ENCODE results near the gene SORT1. TPM values are rescaled to one million over a fixed set of nuclear protein-coding genes. Genes with fewer than 3 reads are reported as not detected.

The SORT1 gene
- total and polyA plus RNA-seq, 2 of the 13 experiments (the other 11 are each of a cell fraction or from before 2014, with no cell fraction given), result 32.4 to 93.0 TPM

DNA sequence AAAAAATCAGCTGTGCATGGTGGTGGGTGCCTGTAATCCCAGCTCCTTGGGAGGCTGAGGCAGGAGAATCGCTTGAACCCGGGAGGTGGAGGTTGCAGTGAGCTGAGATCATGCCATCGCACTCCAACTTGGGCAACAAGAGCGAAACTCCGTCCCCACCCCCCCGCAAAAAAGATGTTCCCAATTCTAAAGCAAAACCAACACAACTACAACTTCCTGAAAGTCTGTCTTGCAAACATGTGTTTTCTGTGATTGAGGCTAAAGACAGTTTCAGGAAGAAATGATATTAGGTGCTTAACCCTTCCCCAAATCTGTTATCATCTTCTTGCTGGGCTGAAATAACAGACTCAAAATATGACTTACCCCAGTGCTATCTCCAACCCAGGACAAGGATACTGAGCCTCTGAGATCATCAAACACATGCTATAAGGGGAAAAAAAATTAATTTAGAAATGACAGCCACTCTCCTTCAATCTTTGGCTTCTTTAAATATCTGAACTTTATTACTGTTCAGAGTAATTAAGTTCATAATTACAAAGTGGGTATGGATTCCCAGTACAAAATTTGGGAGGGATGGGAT lies 28.5 kb downstream of the SORT1 start:
- CTCF ChIA-PET (ENCODE audit: low intra/inter-chr PET ratio, low total read pairs), result no interaction called here
- POLR2A ChIA-PET, result no interaction called here

DNA sequence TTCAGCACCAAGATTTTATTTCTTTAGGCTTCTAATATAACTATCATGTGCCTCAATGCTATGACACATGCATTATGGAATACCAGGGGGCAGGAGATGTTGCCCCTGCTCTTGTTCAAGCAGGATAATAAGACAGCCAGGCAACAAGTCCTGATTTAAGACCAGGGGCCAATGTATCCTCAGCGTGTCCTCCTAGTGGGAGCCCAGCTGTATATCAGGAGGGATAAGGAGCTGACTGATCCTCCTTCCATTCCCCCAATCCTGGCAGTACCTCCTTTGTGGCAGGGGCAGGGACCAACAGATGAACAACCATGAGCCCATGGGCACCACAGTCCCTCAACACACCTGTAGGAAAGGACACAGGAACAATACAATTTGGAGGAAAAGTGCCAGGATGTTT lies 29.3 kb downstream of the SORT1 start:
- no TSS peak for BruUV-seq (replicated peaks)
- Histone ChIP-seq H3K4me1 (ENCODE audit: insufficient read depth, low read length) (peaks cover 57% of the 10 kb centered on the region), H3K9me3 (ENCODE audit: low read length) (no peaks in the 10 kb centered on the region), H2AFZ (ENCODE audit: low read length) (no peak overlapping the region), H3K27me3 (ENCODE audit: control insufficient read depth in 1 of 2, insufficient read depth in 2 of 2, low read length in 2 of 2) (no peaks in the 10 kb centered on the region), H3K4me2 (ENCODE audit: low read depth, low read length) (no peak overlapping the region), H3K4me3 (replicated peaks in 1 of 3; ENCODE audit: insufficient read depth in 1 of 3, low read depth in 2 of 3, low read length in 3 of 3) (no peak overlapping the region), H3K9ac (ENCODE audit: insufficient read depth, low read depth, low read length) (no peak overlapping the region), H3K79me2 (ENCODE audit: insufficient read depth, low read length) (peaks cover 47% of the 10 kb centered on the region), H3K27ac (ENCODE audit: extremely low read length, insufficient read depth, low read length) (no peak overlapping the region), H4K20me1 (ENCODE audit: insufficient read depth, low read length) (0 out of 2 replicates have a peak, but pooled peaks cover 3% of the 10 kb centered on the region), H3K36me3 (replicated peaks in 1 of 2; ENCODE audit: control insufficient read depth in 1 of 2, insufficient read depth in 2 of 2, low read length in 2 of 2) (peaks cover 14 to 48% of the 10 kb centered on the region in 2 experiments)
- 100% methylated on average over 1 of the region's 1 CpG for WGBS (ENCODE audit: low lambda C conversion rate)
- ATAC-seq (no peak), DNase-seq (ENCODE audit: low spot score) (no peak), FAIRE-seq (no peak)
- intact Hi-C loops (cut with micrococcal nuclease; ENCODE audit: unreplicated experiment), result no loop called here
- no peak for TF ChIP-seq SIN3A (IDR thresholded peaks at IDR 0.05; ENCODE audit: borderline replicate concordance, low read depth, low read length)
- TF ChIP-seq DZIP1 (CRISPR knock-in tag; IDR thresholded peaks at IDR 0.05), result no peak
- TF ChIP-seq PHF5A (CRISPR knock-in tag; IDR thresholded peaks at IDR 0.05; ENCODE audit: low read depth, unreplicated experiment), result no peak
- no peak for TF ChIP-seq ZNF124 (CRISPR knock-in tag; IDR thresholded peaks at IDR 0.05)
- TF ChIP-seq NCOR1 (IDR thresholded peaks at IDR 0.05; ENCODE audit: borderline replicate concordance, low read length), result no peak
- POLR2A ChIA-PET, result no interaction called here
- CTCF ChIA-PET (ENCODE audit: low intra/inter-chr PET ratio, low total read pairs), result no interaction called here
- in situ Hi-C loops (cut with HindIII; ENCODE audit: extremely low pct_ligation_motif_present, low pct_unique_long_range_greater_than_20kb), result no loop called here

More for the DNA sequence above, 28.5 kb downstream of the SORT1 start:
- BruUV-seq (replicated peaks), result no TSS peak
- H3K27me3 ChIP-seq (ENCODE audit: control insufficient read depth in 1 of 2, insufficient read depth in 2 of 2, low read length in 2 of 2), result no peaks in the 10 kb centered on the region
- peaks cover 54% of the 10 kb centered on the region for H3K79me2 ChIP-seq (ENCODE audit: insufficient read depth, low read length)
- no peak overlapping the region for H3K4me2 ChIP-seq (ENCODE audit: low read depth, low read length)
- H3K4me3 ChIP-seq (replicated peaks in 1 of 3; ENCODE audit: insufficient read depth in 1 of 3, low read depth in 2 of 3, low read length in 3 of 3), result no peak overlapping the region
- no peak for TF ChIP-seq ZNF367 (CRISPR knock-in tag; IDR thresholded peaks at IDR 0.05; ENCODE audit: borderline replicate concordance)
- TF ChIP-seq ATAD3A (CRISPR knock-in tag; IDR thresholded peaks at IDR 0.05), result no peak
- H3K9me3 ChIP-seq (ENCODE audit: low read length), result no peaks in the 10 kb centered on the region
- DNase-seq (ENCODE audit: low spot score) (no peak), ATAC-seq (no peak), FAIRE-seq (no peak)
- in situ Hi-C loops (cut with HindIII; ENCODE audit: extremely low pct_ligation_motif_present, low pct_unique_long_range_greater_than_20kb), result no loop called here
- intact Hi-C loops (cut with micrococcal nuclease; ENCODE audit: unreplicated experiment), result no loop called here
- H4K20me1 ChIP-seq (ENCODE audit: insufficient read depth, low read length), result 0 out of 2 replicates have a peak, but pooled peaks cover 3% of the 10 kb centered on the region
- no peak overlapping the region for H3K9ac ChIP-seq (ENCODE audit: insufficient read depth, low read depth, low read length)
- H3K36me3 ChIP-seq (replicated peaks in 1 of 2; ENCODE audit: control insufficient read depth in 1 of 2, insufficient read depth in 2 of 2, low read length in 2 of 2), result peaks cover 14 to 42% of the 10 kb centered on the region in 2 experiments
- WGBS (ENCODE audit: low lambda C conversion rate), result 95% methylated on average over 6 of the region's 6 CpGs
- no peak overlapping the region for H3K27ac ChIP-seq (ENCODE audit: extremely low read length, insufficient read depth, low read length)
- H3K4me1 ChIP-seq (ENCODE audit: insufficient read depth, low read length), result peaks cover 65% of the 10 kb centered on the region
- no peak overlapping the region for H2AFZ ChIP-seq (ENCODE audit: low read length)
